ENCODE results near the gene PCGF1.
"Not testable (repeated sequence)": the region's sequence is repeated elsewhere in the genome, so short reads cannot be mapped to it uniquely, and the experiment has no call there.

Gene PCGF1

GRCh38 chr2:74471332-74472065, 36.0 kb downstream of the PCGF1 start:
- TF ChIP-seq POLR2A (IDR thresholded peaks at IDR 0.05; ENCODE audit: low read length) (no peak), GATA1 (IDR thresholded peaks at IDR 0.05; ENCODE audit: low read depth, low read length) (no peak)

GRCh38 chr2:74470742-74471141, 36.8 kb downstream of the PCGF1 start:
- not testable (repeated sequence) for DNase-seq

More at GRCh38 chr2:74471332-74472065, 36.0 kb downstream of the PCGF1 start:
- no peak for DNase-seq

- TF ChIP-seq POLR2A (IDR thresholded peaks at IDR 0.05; ENCODE audit: low read length), result no peak
- no peak for TF ChIP-seq GATA1 (IDR thresholded peaks at IDR 0.05; ENCODE audit: low read depth, low read length)
- no peak for DNase-seq
These were observed 43.1 kb downstream of the PCGF1 start for GRCh38 chr2:74464406-74464805.

DNA sequence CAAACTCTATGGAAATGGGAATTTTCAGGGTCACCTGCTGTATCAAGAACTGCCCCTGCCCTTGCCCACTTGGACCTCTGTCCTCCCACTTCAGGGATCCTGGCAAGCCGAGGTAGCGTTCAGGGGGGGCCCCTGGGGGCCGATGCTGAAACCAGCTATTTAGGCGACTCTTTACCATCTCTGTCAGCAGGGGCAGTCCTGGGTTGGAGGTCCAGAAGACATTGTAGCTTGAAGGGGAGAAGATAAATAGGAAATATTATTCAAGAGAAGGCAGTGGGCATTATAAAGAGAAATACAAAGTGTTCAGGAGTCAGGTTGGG, 44.7 kb downstream of the PCGF1 start:
- no peak for DNase-seq
- TF ChIP-seq GATA1 (IDR thresholded peaks at IDR 0.05; ENCODE audit: low read depth, low read length) (no peak), POLR2A (IDR thresholded peaks at IDR 0.05; ENCODE audit: low read length) (no peak)

GRCh38 chr2:74462054-74462785, 45.3 kb downstream of the PCGF1 start:
- no peak for DNase-seq
- TF ChIP-seq POLR2A (IDR thresholded peaks at IDR 0.05; ENCODE audit: low read length) (no peak), GATA1 (IDR thresholded peaks at IDR 0.05; ENCODE audit: low read depth, low read length) (no peak)

DNA sequence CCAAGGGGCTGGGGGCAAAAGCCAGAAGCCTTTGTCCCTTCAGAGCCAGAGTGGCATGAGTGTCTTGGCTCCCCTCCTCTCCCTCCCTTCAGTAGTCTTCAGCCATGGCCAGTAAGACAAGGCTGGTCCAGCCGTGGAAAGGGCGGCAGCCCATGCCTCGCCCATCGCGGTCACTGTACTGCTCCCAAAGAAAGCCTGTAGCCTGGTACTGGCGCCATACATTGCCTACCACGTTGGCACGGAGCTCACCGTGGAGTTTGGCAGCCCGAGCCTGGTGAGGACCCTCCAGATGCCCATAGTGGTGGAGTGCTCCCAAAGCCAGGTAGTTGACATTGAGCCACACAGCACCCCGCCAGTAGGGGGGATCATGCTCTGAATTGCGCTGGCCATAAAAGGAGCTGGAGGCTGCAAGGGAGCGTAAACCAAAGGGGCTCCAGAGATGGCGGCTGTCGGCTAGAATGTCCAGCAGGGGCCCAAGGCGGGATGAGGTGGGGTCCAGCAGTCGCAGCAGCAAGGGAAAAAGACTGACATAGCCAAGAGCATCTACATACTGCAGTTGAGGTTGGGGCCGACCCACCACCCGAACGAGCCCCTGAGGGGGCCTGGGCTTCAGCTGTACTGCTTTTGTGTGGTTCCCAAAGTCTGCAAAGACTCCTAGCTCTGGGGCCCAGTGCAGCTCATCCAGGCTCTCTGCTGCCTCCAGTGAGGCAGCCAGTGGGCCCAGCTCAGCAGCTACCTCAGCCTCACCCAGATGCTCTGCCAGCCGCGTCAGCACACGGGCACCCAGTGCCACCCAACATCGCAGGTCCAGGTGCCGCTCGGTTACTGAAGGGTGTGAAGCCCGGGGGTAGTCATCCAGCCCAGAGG, 46.1 kb downstream of the PCGF1 start:
- no peak for DNase-seq
- TF ChIP-seq GATA1 (IDR thresholded peaks at IDR 0.05; ENCODE audit: low read depth, low read length), result no peak
- no peak for TF ChIP-seq POLR2A (IDR thresholded peaks at IDR 0.05; ENCODE audit: low read length)

DNA sequence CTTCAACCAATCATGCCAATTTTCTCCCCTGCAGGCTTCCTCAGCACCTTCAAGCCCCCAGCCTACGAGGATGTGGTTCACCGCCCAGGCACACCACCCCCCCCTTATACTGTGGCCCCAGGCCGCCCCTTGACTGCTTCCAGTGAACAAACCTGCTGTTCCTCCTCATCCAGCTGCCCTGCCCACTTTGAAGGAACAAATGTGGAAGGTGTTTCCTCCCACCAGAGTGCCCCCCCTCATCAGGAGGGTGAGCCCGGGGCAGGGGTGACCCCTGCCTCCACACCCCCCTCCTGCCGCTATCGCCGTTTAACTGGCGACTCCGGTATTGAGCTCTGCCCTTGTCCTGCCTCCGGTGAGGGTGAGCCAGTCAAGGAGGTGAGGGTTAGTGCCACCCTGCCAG, 47.3 kb downstream of the PCGF1 start:
- DNase-seq, result not testable (repeated sequence)

DNA sequence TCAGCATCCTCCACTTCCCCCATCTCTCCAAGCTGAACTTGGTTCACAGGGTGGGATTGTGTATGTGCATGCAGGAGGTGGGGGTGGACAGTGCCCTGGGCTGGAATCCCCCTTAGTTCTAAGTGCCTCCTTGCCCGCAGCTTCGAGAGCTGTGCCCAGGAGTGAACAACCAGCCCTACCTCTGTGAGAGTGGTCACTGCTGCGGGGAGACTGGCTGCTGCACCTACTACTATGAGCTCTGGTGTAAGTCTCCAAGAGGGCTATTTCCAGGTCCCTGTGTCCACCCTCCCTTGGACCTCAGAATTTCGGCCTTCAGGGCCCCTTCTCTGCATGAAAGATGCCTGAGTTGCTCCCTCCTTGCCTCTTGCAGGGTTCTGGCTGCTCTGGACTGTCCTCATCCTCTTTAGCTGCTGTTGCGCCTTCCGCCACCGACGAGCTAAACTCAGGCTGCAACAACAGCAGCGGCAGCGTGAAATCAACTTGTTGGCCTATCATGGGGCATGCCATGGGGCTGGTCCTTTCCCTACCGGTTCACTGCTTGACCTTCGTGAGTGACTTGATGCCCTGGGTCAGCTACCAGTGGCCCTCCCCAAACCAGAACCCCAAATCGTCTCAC, 47.9 kb downstream of the PCGF1 start:
- not testable (repeated sequence) for DNase-seq

- TF ChIP-seq GATA1 (IDR thresholded peaks at IDR 0.05; ENCODE audit: low read depth, low read length) (no peak), POLR2A (IDR thresholded peaks at IDR 0.05; ENCODE audit: low read length) (no peak)
- no peak for DNase-seq
These were observed 48.5 kb downstream of the PCGF1 start for GRCh38 chr2:74458938-74459363.

DNA sequence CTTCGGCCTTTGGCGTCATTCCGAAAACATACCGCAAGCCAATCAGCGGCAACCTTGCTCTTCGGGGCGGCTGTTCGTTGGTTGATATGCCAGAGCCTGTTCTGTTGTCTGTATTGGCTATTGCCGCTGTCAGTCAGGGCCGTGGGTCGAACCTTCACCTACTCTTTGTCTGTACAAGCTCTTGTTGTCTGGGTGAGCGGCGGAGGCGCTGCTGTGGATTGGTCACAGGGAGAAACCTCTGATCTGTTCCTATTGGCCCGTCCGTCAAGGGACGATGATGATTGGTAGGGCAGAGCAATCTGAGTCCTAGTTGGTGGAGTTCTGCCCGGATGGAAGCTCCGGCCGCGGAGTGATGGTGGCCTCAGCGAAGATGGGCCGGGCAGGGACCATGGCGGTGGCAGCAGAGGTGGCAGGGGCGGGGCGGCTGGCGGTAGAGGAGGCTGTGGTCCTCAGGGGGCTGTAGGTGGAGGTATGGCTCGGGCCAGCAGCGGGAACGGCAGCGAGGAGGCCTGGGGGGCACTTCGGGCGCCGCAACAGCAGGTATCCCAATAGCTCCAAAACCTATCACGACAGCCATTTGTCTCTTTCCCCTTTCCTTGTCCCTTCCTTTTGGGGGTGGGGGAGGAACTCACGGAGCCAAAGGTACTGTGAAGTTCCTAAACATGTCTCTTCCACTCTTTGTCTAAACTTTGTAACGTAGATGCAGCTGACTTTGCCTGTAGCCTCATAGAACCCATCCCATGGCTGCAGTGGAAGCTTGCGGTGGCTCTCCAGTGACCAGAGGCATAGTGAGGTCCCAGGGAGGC, 49.2 kb downstream of the PCGF1 start, which contains the start of gene WBP1:
TSS of gene WBP1 (plus strand) at position 307 of the 806 bp plus-strand sequence. CDS start at position 472, 165 bp downstream.
- DNase-seq, result peak; percentile 99 to 100
- TF ChIP-seq GATA1 (IDR thresholded peaks at IDR 0.05; ENCODE audit: low read depth, low read length) (no peak), POLR2A (IDR thresholded peaks at IDR 0.05; ENCODE audit: low read length) (peak; percentile 88)

DNA sequence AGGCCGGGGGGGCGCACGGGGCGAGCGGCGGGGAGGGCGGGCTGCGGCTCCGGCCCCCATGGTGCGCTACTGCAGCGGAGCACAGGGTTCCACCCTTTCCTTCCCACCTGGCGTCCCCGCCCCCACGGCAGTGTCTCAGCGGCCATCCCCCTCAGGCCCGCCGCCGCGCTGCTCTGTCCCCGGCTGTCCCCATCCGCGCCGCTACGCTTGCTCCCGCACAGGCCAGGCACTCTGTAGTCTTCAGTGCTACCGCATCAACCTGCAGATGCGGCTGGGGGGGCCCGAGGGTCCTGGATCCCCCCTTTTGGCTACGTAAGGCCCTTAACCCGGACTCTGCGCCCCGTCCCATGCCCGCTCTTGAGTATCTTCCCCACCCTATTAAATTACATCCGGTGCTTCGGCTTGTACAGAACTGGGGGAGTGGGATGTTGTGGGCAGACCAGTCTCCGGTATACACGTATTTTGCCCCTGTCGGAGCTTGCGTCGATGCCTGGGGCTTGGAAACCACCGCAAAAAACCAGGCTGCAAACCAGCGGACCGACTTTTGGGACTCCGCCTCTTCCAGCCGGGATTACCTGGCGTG, 49.9 kb downstream of the PCGF1 start:
- TF ChIP-seq POLR2A (IDR thresholded peaks at IDR 0.05; ENCODE audit: low read length) (no peak), GATA1 (IDR thresholded peaks at IDR 0.05; ENCODE audit: low read depth, low read length) (no peak)
- DNase-seq, result peak; percentile 81 to 83

DNA sequence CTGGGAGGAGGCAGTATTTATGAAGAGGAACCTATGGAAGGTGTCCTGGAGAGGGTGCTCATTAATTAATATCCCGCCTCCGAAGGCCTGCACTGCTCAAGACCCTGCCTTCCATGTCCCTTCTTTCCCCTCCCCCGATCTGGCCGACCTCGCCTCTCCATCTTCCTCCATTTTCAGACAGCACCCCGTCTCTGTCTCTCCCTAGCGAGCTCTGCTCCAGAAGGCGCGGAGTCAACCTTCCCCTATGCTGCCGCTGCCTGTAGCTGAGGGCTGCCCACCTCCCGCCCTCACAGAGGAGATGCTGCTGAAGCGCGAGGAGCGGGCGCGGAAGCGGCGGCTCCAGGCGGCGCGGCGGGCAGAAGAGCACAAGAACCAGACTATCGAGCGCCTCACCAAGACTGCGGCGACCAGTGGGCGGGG, 50.4 kb downstream of the PCGF1 start:
- DNase-seq, result no peak
- TF ChIP-seq POLR2A (IDR thresholded peaks at IDR 0.05; ENCODE audit: low read length) (no peak), GATA1 (IDR thresholded peaks at IDR 0.05; ENCODE audit: low read depth, low read length) (no peak)

Measured in erythroblast (primary cell).